Measurements from ENCODE around the gene TFF3. TPM values are rescaled to one million over a fixed set of nuclear protein-coding genes. Genes with fewer than 3 reads are reported as not detected.
A peak's percentile ranks its signal among the peaks of the same experiment; 100 is the strongest.

Gene TFF3
- total RNA-seq, 2 donors from 2014 or later, result not detected

GRCh38 chr21:42341776-42342542, 26.8 kb upstream of the TFF3 start:
- peaks cover 9% of the 10 kb centered on the region for H3K4me1 Mint-ChIP-seq
- no peaks in the 10 kb centered on the region for H3K36me3 Mint-ChIP-seq (ENCODE audit: low read depth)
- H3K4me3 Mint-ChIP-seq, result no peak overlapping the region
- DNase-seq, result no peak
- ATAC-seq, result no peak
- no peaks in the 10 kb centered on the region for H3K9me3 ChIP-seq (ENCODE audit: control insufficient read depth, low read length, poor library complexity, severe bottlenecking)
- H3K27me3 Mint-ChIP-seq, result peaks cover 5% of the 10 kb centered on the region
- peak overlapping the region; percentile 41 for H3K27ac Mint-ChIP-seq

DNA sequence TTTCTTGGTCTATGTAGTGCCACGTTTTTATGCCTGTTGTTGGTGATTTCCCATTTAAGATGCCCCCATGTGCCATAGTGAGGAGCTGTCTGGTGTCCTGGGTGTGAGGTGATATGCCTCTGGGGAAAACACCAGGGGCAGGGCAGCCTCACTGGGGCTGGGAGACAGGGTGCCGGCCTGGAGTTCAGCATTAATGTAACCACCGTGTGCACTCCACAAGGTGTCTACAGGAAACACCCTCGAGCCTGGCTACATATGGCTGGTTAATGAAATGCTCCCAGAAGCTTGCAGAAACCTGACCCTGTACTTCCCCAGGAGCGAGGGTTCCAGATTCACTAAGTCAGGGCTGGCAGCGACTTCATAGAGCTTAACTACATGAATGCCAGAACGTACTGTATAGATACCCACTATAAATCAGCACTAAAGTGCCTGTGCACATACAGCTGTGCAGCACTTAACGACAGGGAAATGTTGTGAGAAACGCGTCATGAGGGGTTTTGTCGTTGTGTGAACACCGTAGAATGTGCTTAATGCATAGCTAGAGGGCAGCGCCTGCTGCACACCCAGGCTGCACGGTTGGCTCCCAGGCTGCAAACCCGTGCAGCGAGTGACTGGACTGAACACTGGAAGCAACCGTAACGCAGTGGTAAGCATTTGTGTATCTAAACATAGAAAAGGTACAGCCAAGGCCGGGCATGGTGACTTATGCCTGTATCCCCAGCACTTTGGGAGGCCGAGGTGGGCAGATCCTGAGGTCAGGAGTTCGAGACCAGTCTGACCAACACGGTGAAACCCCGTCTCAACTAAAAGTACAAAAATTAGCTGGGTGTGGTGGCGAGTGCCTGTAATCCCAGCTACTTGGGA, 25.2 kb upstream of the TFF3 start:
- peaks cover 5% of the 10 kb centered on the region for H3K27me3 Mint-ChIP-seq
- no peak for DNase-seq
- peaks cover 9% of the 10 kb centered on the region for H3K4me1 Mint-ChIP-seq
- no peak overlapping the region for H3K27ac Mint-ChIP-seq
- no peaks in the 10 kb centered on the region for H3K9me3 ChIP-seq (ENCODE audit: control insufficient read depth, low read length, poor library complexity, severe bottlenecking)
- H3K36me3 Mint-ChIP-seq (ENCODE audit: low read depth), result no peaks in the 10 kb centered on the region
- no peak for ATAC-seq
- H3K4me3 Mint-ChIP-seq, result no peak overlapping the region

- Mint-ChIP-seq H3K27me3 (peaks cover 5% of the 10 kb centered on the region), H3K4me1 (peaks cover 9% of the 10 kb centered on the region), H3K27ac (peak overlapping the region; percentile 60), H3K4me3 (no peak overlapping the region), H3K36me3 (ENCODE audit: low read depth) (no peaks in the 10 kb centered on the region)
- ATAC-seq (no peak), DNase-seq (no peak)
- no peaks in the 10 kb centered on the region for H3K9me3 ChIP-seq (ENCODE audit: control insufficient read depth, low read length, poor library complexity, severe bottlenecking)
Observed at GRCh38 chr21:42338729-42339715, 23.8 kb upstream of the TFF3 start.

DNA sequence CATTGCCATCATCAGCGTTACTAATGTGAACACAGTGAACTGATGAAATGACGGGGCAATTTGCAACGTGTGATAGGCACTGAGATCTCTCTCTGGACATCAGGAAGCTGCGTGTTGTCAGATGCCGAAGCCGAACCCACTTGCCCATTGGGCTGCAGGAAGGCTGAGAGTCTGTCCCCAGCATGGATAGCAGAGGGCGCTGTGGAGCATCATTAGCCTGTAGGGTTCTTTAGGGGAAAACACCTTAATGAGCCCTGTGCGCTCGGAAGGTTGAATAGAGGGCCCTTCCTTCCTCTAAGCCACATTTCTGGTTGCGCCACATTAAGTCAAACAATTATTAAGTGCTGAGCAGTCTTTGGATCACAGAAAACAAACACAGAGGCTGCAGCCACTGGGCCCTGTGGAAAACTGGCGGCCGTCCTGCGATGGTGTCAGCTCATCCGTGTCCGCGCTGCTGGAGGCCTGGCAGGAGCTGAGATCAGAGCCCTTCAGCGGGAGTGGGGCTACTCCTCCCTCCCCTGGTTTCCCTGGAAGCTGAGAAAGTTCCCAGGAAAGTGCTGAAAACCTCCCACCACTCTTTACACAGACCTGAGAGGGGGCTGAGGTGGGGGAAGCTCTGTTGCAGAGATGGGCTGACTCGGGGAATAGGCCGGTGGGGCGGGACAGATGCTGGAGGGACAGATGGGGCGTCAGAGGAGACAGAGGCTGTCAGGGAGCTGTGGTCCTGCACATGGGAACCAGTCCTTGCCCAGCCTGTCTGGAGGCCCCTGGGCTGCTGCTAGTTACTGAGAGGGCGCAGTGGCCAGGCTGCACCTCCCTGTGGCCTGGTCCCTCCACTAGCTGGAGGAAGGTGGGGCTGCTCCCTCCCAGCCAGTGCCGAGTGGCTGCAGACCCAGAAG, 22.9 kb upstream of the TFF3 start:
- peak; percentile 100 for ATAC-seq
- H3K4me1 Mint-ChIP-seq, result peaks cover 9% of the 10 kb centered on the region
- DNase-seq, result peak; percentile 59 to 84 (median 67)
- peak overlapping the region; percentile 60 for H3K27ac Mint-ChIP-seq
- peaks cover 5% of the 10 kb centered on the region for H3K27me3 Mint-ChIP-seq
- no peaks in the 10 kb centered on the region for H3K9me3 ChIP-seq (ENCODE audit: control insufficient read depth, low read length, poor library complexity, severe bottlenecking)
- peaks cover 3% of the 10 kb centered on the region for H3K36me3 Mint-ChIP-seq (ENCODE audit: low read depth)
- peak overlapping the region; percentile 5 for H3K4me3 Mint-ChIP-seq

GRCh38 chr21:42337276-42337675, 22.1 kb upstream of the TFF3 start:
- H3K36me3 Mint-ChIP-seq (ENCODE audit: low read depth), result peaks cover 6% of the 10 kb centered on the region

GRCh38 chr21:42336054-42336453, 20.8 kb upstream of the TFF3 start:
- peaks cover 4% of the 10 kb centered on the region for H3K9me3 ChIP-seq (ENCODE audit: control insufficient read depth, low read length, poor library complexity, severe bottlenecking)
- peaks cover 9% of the 10 kb centered on the region for H3K4me1 Mint-ChIP-seq
- peaks cover 10% of the 10 kb centered on the region for H3K36me3 Mint-ChIP-seq (ENCODE audit: low read depth)
- H3K4me3 Mint-ChIP-seq, result no peak overlapping the region
- ATAC-seq (no peak), DNase-seq (no peak)
- peaks cover 5% of the 10 kb centered on the region for H3K27me3 Mint-ChIP-seq
- H3K27ac Mint-ChIP-seq, result peak overlapping the region; percentile 24

More at GRCh38 chr21:42337276-42337675, 22.1 kb upstream of the TFF3 start:
- Mint-ChIP-seq H3K27me3 (peaks cover 5% of the 10 kb centered on the region), H3K27ac (no peak overlapping the region), H3K4me3 (no peak overlapping the region), H3K4me1 (peaks cover 9% of the 10 kb centered on the region)
- no peaks in the 10 kb centered on the region for H3K9me3 ChIP-seq (ENCODE audit: control insufficient read depth, low read length, poor library complexity, severe bottlenecking)
- ATAC-seq (no peak), DNase-seq (no peak)

GRCh38 chr21:42332557-42333317, 17.5 kb upstream of the TFF3 start:
- peaks cover 3% of the 10 kb centered on the region for H3K27me3 Mint-ChIP-seq
- peaks cover 11% of the 10 kb centered on the region for H3K36me3 Mint-ChIP-seq (ENCODE audit: low read depth)
- DNase-seq (no peak), ATAC-seq (no peak)
- no peak overlapping the region for H3K27ac Mint-ChIP-seq
- H3K4me3 Mint-ChIP-seq, result no peak overlapping the region
- H3K4me1 Mint-ChIP-seq, result peaks cover 4% of the 10 kb centered on the region
- H3K9me3 ChIP-seq (ENCODE audit: control insufficient read depth, low read length, poor library complexity, severe bottlenecking), result peaks cover 4% of the 10 kb centered on the region

DNA sequence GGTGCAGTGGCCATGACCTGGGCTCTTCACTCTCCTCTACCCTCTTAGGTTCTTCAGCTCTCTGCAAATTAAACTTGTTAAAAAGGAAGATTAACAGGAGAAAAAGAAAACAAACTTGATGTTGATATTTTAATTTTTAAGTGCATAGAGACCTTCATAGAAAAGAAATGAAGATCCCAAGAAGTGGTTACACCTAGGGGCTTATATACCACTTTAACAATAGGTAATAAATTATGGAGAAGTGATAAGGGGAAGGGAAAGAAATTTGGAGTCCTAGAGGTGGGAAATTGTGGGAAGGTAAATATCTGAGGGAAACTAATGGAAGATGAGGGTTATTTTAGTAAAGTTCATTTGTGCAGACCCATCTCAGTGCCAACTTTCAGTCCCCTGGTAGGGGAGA, 16.5 kb upstream of the TFF3 start:
- Mint-ChIP-seq H3K27me3 (no peaks in the 10 kb centered on the region), H3K27ac (no peak overlapping the region), H3K4me1 (no peaks in the 10 kb centered on the region), H3K36me3 (ENCODE audit: low read depth) (peaks cover 11% of the 10 kb centered on the region), H3K4me3 (no peak overlapping the region)
- no peak for ATAC-seq
- no peak for DNase-seq
- peaks cover 4% of the 10 kb centered on the region for H3K9me3 ChIP-seq (ENCODE audit: control insufficient read depth, low read length, poor library complexity, severe bottlenecking)

- Mint-ChIP-seq H3K27ac (no peak overlapping the region), H3K27me3 (peaks cover under 1% of the 10 kb centered on the region), H3K36me3 (ENCODE audit: low read depth) (peaks cover 11% of the 10 kb centered on the region), H3K4me1 (no peaks in the 10 kb centered on the region), H3K4me3 (no peak overlapping the region)
- ATAC-seq (no peak), DNase-seq (no peak)
- H3K9me3 ChIP-seq (ENCODE audit: control insufficient read depth, low read length, poor library complexity, severe bottlenecking), result peaks cover 4% of the 10 kb centered on the region
Observed at GRCh38 chr21:42330380-42331371, 15.5 kb upstream of the TFF3 start.

DNA sequence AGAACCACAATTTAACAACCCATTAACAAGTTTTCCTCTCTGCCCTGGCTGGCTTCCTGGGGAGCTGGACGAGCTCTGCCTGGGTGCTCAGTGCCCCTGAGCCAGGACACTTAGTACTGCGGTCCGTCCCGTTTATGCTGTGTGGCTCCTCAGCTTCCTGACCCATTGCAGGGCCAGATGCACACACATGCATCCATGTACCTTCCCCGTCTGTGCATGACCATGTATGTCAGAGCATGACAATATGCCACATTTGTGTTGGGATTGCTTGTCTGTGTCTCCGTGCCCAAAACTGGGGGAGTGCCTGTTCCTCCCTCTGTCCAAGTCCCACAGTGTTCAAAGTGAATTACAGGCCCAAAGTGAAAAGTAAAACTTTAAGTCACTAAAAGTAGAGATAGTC, 9.7 kb upstream of the TFF3 start:
- Mint-ChIP-seq H3K4me1 (peaks cover 3% of the 10 kb centered on the region), H3K36me3 (ENCODE audit: low read depth) (peaks cover 6% of the 10 kb centered on the region), H3K27ac (no peak overlapping the region), H3K4me3 (no peak overlapping the region), H3K27me3 (peaks cover 56% of the 10 kb centered on the region)
- no peak for DNase-seq
- ATAC-seq, result no peak
- H3K9me3 ChIP-seq (ENCODE audit: control insufficient read depth, low read length, poor library complexity, severe bottlenecking), result no peaks in the 10 kb centered on the region

DNA sequence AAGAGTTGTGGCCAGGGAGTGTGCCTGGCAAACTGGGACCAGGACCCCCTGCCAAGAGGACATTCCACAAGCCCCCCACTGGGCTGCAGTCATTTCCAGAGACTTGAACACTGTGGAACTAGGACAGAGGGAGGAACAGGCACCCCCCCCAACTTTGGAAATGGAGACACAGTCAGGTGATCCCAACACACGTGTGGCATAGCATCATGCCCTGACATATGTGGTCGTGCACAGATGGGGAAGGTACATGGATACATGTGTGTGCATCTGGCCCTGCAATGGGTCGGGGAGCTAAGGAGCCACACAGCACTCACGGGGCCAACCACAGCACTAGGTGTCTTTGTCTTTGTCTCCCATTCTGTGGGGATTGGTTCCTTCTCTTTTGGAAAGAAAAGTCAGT, 6.6 kb upstream of the TFF3 start:
- ATAC-seq (no peak), DNase-seq (no peak)
- peaks cover 5% of the 10 kb centered on the region for H3K4me1 Mint-ChIP-seq
- no peak overlapping the region for H3K4me3 Mint-ChIP-seq
- H3K27me3 Mint-ChIP-seq, result peaks cover 60% of the 10 kb centered on the region
- H3K36me3 Mint-ChIP-seq (ENCODE audit: low read depth), result peaks cover 6% of the 10 kb centered on the region
- H3K27ac Mint-ChIP-seq, result no peak overlapping the region
- H3K9me3 ChIP-seq (ENCODE audit: control insufficient read depth, low read length, poor library complexity, severe bottlenecking), result no peaks in the 10 kb centered on the region
